ENCODE data around the gene MAP2K3. TPM values are rescaled to one million over a fixed set of nuclear protein-coding genes. Genes with fewer than 3 reads are reported as not detected.

The MAP2K3 gene
- total RNA-seq, 2 donors from 2014 or later, result 37.8 to 43.8 TPM

- H3K27me3 ChIP-seq, result no peaks in the 10 kb centered on the region
- no peak overlapping the region for H3K4me3 ChIP-seq
- H3K27ac ChIP-seq, result no peak overlapping the region
- H3K4me1 ChIP-seq, result peaks cover 0 to 16% of the 10 kb centered on the region in 2 donors
- no peak for TF ChIP-seq CTCF (IDR thresholded peaks at IDR 0.05)
- H3K36me3 ChIP-seq, result no peaks in the 10 kb centered on the region
- no peak for DNase-seq (ENCODE audit: low spot score)
- H3K9me3 ChIP-seq, result no peaks in the 10 kb centered on the region
Measured at GRCh38 chr17:21272250-21272649, 12.3 kb upstream of the MAP2K3 start.

- H3K27me3 ChIP-seq, result no peaks in the 10 kb centered on the region
- no peak overlapping the region for H3K4me3 ChIP-seq
- H3K9me3 ChIP-seq, result no peaks in the 10 kb centered on the region
- peaks cover 0 to 16% of the 10 kb centered on the region in 2 donors for H3K4me1 ChIP-seq
- H3K27ac ChIP-seq, result no peak overlapping the region
- no peak for TF ChIP-seq CTCF (IDR thresholded peaks at IDR 0.05)
- H3K36me3 ChIP-seq, result no peaks in the 10 kb centered on the region
- no peak for DNase-seq (ENCODE audit: low spot score)
Measured at GRCh38 chr17:21272881-21273792, 11.4 kb upstream of the MAP2K3 start.

- peaks cover 0 to 16% of the 10 kb centered on the region in 2 donors for H3K4me1 ChIP-seq
- no peaks in the 10 kb centered on the region for H3K27me3 ChIP-seq
- no peaks in the 10 kb centered on the region for H3K9me3 ChIP-seq
- no peak for DNase-seq (ENCODE audit: low spot score)
- peak overlapping the region; percentile 43 to 65 for H3K4me3 ChIP-seq
- H3K27ac ChIP-seq, result peak overlapping the region; percentile 71
- H3K36me3 ChIP-seq, result no peaks in the 10 kb centered on the region
- no peak for TF ChIP-seq CTCF (IDR thresholded peaks at IDR 0.05)
Measured at GRCh38 chr17:21275047-21275578, 9.4 kb upstream of the MAP2K3 start.

- H3K27me3 ChIP-seq, result no peaks in the 10 kb centered on the region
- TF ChIP-seq CTCF (IDR thresholded peaks at IDR 0.05), result peak in 1 of 2 donors; percentile 30
- H3K9me3 ChIP-seq, result no peaks in the 10 kb centered on the region
- peaks cover 0 to 16% of the 10 kb centered on the region in 2 donors for H3K4me1 ChIP-seq
- peak; percentile 95 for DNase-seq (ENCODE audit: low spot score)
- H3K4me3 ChIP-seq, result peak overlapping the region; percentile 43 to 65
- H3K27ac ChIP-seq, result peak overlapping the region; percentile 71
- H3K36me3 ChIP-seq, result no peaks in the 10 kb centered on the region
Measured at GRCh38 chr17:21275579-21276263, 8.8 kb upstream of the MAP2K3 start.

- TF ChIP-seq CTCF (IDR thresholded peaks at IDR 0.05), result no peak
- Histone ChIP-seq H3K4me3 (peak overlapping the region; percentile 43 to 65), H3K36me3 (no peaks in the 10 kb centered on the region), H3K4me1 (peaks cover 0 to 16% of the 10 kb centered on the region in 2 donors), H3K27ac (peak overlapping the region; percentile 71), H3K9me3 (no peaks in the 10 kb centered on the region), H3K27me3 (no peaks in the 10 kb centered on the region)
- DNase-seq (ENCODE audit: low spot score), result no peak
Measured at GRCh38 chr17:21276264-21276588, 8.3 kb upstream of the MAP2K3 start.

Measured in right atrium auricular region (tissue), 2 donors.